Astrocyte (in vitro differentiated cells and primary cell): Measurements from ENCODE around the gene SLC36A3. TPM values are rescaled to one million over a fixed set of nuclear protein-coding genes. Genes with fewer than 3 reads are reported as not detected.

ENCODE experiments used
- DNase-seq: peaks from one replicate; pipeline ENCODE4 v3.0.0-alpha.2; 2010; ENCODE audit warnings: low read depth
- FAIRE-seq: peaks from 2 replicates; lab custom pipeline; 2011; peaks lifted over from hg19 to GRCh38; lab: Jason Lieb, UNC
- H2AFZ ChIP-seq: 2 replicates; pipeline ENCODE4 v1.6.0; 2012; ENCODE audit warnings: low read depth, low read length, inconsistent platforms
- H3K27ac ChIP-seq: 2 replicates; pipeline ENCODE4 v1.5.1; 2011; ENCODE audit warnings: low read depth, low read length, inconsistent platforms
- H3K27me3 ChIP-seq: 2 replicates; pipeline ENCODE4 v1.6.0; 2011; ENCODE audit warnings: low read length, inconsistent platforms; ENCODE audit not compliant: insufficient read depth
- H3K36me3 ChIP-seq: 2 replicates; pipeline ENCODE4 v1.5.1; 2011; ENCODE audit warnings: low read length, inconsistent platforms; ENCODE audit not compliant: insufficient read depth
- H3K4me1 ChIP-seq: 2 replicates; pipeline ENCODE4 v1.5.1; 2011; ENCODE audit warnings: low read length, inconsistent platforms; ENCODE audit not compliant: insufficient read depth
- H3K4me2 ChIP-seq: 2 replicates; pipeline ENCODE4 v1.6.0; 2012; ENCODE audit warnings: low read length, inconsistent platforms
- H3K4me3 ChIP-seq: 2 replicates; pipeline ENCODE4 v1.5.1; 2011; ENCODE audit warnings: low read depth, mild to moderate bottlenecking, low read length, inconsistent platforms; ENCODE audit not compliant: insufficient read depth
- H3K79me2 ChIP-seq: 2 replicates; pipeline ENCODE4 v1.6.0; 2012; ENCODE audit warnings: mild to moderate bottlenecking, low read length, inconsistent platforms; ENCODE audit not compliant: insufficient read depth
- H3K9ac ChIP-seq: 2 replicates; pipeline ENCODE4 v1.6.0; 2012; ENCODE audit warnings: mild to moderate bottlenecking, low read length, inconsistent platforms
- H3K9me3 ChIP-seq: 2 replicates; pipeline ENCODE4 v1.5.1; 2012; ENCODE audit warnings: low read depth, mild to moderate bottlenecking, low read length, inconsistent platforms; ENCODE audit not compliant: insufficient read depth
- H4K20me1 ChIP-seq: 2 replicates; pipeline ENCODE4 v1.6.0; 2012; ENCODE audit warnings: low read length, inconsistent platforms; ENCODE audit not compliant: insufficient read depth
- H3K27ac Mint-ChIP-seq: one replicate; pipeline ENCODE4 v1.8.0; 2021; ENCODE audit warnings: mild to moderate bottlenecking, mixed read lengths; ENCODE audit not compliant: unreplicated experiment
- H3K27me3 Mint-ChIP-seq: one replicate; pipeline ENCODE4 v1.8.0; 2021; ENCODE audit warnings: low read depth, mixed read lengths; ENCODE audit not compliant: unreplicated experiment
- H3K36me3 Mint-ChIP-seq: one replicate; pipeline ENCODE4 v1.8.0; 2021; ENCODE audit warnings: low read depth, mixed read lengths; ENCODE audit not compliant: unreplicated experiment
- H3K4me1 Mint-ChIP-seq: one replicate; pipeline ENCODE4 v1.8.0; 2021; ENCODE audit warnings: low read depth, mixed read lengths; ENCODE audit not compliant: unreplicated experiment
- H3K4me3 Mint-ChIP-seq: one replicate; pipeline ENCODE4 v1.8.0; 2021; ENCODE audit warnings: mild to moderate bottlenecking, moderate library complexity, mixed read lengths; ENCODE audit not compliant: unreplicated experiment
- H3K9me3 Mint-ChIP-seq: one replicate; pipeline ENCODE4 v1.8.0; 2021; ENCODE audit warnings: mild to moderate bottlenecking, mixed read lengths; ENCODE audit not compliant: unreplicated experiment
- EZH2 ChIP-seq: IDR thresholded peaks from 2 replicates; pipeline ENCODE4 v1.6.1; 2012; ENCODE audit warnings: mild to moderate bottlenecking, low read length, inconsistent platforms; ENCODE audit not compliant: insufficient read depth
- total RNA-seq: library from RNA; stranded (reverse); gene quantifications from 2 replicates; pipeline ENCODE4 v1.2.1, GENCODE V29; 2021
- TF ChIP-seq, protein P1 (sequence below): IDR thresholded peaks from 2 replicates; pipeline ENCODE4 v1.5.1; 2011; ENCODE audit warnings: low read depth, mild to moderate bottlenecking, inconsistent platforms, low read length, moderate library complexity; ENCODE audit not compliant: insufficient read depth

SLC36A3 gene
- total RNA-seq, 1 donor from 2014 or later: not detected

DNA sequence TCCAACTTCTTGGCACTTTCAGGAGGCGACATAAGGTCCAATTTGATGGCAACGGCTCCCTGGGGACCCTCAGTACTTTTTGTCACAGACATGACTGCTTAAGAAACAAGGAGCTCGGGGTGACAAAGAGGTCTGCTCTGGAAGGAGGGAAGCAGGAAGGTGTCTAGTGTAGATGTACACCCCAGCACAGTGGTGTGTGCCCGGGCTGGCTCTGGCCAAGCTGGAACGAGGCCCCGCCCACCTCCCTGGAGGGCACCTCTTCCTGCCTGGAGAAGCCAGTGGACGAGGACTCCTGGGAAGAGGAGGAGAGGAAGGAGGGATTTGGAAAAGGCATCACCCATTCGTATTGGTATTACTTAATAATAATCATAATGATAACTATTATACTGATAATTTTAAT is 43.8 kb upstream of the SLC36A3 start, which contains the start of gene SLC36A2:
Gene SLC36A2 (minus strand): TSS at position 191 of the 400 bp plus-strand sequence. CDS start 99 bp downstream, at position 92.
- H3K9ac ChIP-seq: no peak within 1 kb of the TSS
- Mint-ChIP-seq H3K4me1 (no peaks in the 10 kb centered on the region), H3K27me3 (peaks cover 38% of the 10 kb centered on the region), H3K9me3 (peaks cover 5% of the 10 kb centered on the region), H3K36me3 (no peaks in the 10 kb centered on the region), H3K27ac (no peak within 1 kb of the TSS), H3K4me3 (no peak within 1 kb of the TSS)
- no peak within 1 kb of the TSS for H3K4me2 ChIP-seq
- H3K27ac ChIP-seq: no peak within 1 kb of the TSS
- TF ChIP-seq EZH2: no peak
- TF ChIP-seq, protein P1, sequence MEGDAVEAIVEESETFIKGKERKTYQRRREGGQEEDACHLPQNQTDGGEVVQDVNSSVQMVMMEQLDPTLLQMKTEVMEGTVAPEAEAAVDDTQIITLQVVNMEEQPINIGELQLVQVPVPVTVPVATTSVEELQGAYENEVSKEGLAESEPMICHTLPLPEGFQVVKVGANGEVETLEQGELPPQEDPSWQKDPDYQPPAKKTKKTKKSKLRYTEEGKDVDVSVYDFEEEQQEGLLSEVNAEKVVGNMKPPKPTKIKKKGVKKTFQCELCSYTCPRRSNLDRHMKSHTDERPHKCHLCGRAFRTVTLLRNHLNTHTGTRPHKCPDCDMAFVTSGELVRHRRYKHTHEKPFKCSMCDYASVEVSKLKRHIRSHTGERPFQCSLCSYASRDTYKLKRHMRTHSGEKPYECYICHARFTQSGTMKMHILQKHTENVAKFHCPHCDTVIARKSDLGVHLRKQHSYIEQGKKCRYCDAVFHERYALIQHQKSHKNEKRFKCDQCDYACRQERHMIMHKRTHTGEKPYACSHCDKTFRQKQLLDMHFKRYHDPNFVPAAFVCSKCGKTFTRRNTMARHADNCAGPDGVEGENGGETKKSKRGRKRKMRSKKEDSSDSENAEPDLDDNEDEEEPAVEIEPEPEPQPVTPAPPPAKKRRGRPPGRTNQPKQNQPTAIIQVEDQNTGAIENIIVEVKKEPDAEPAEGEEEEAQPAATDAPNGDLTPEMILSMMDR: no peak
- no peaks in the 10 kb centered on the region for H3K36me3 ChIP-seq
- peaks cover 11% of the 10 kb centered on the region for H3K27me3 ChIP-seq
- no peak within 1 kb of the TSS for H3K4me3 ChIP-seq
- H3K4me1 ChIP-seq: no peaks in the 10 kb centered on the region
- no peak within 1 kb of the TSS for H2AFZ ChIP-seq
- no peak for DNase-seq
- FAIRE-seq: no peak
- H3K79me2 ChIP-seq: no peaks in the 10 kb centered on the region
- H4K20me1 ChIP-seq: no peaks in the 10 kb centered on the region
- no peaks in the 10 kb centered on the region for H3K9me3 ChIP-seq

- no peak overlapping the region for H3K9ac ChIP-seq
- H3K36me3 ChIP-seq: no peaks in the 10 kb centered on the region
- no peaks in the 10 kb centered on the region for H3K4me1 Mint-ChIP-seq
- no peaks in the 10 kb centered on the region for H4K20me1 ChIP-seq
- no peak for FAIRE-seq
- H3K27ac Mint-ChIP-seq: no peak overlapping the region
- H2AFZ ChIP-seq: no peak overlapping the region
- H3K4me3 Mint-ChIP-seq: no peak overlapping the region
- H3K9me3 ChIP-seq: no peaks in the 10 kb centered on the region
- no peak overlapping the region for H3K4me3 ChIP-seq
- no peak overlapping the region for H3K4me2 ChIP-seq
- H3K27me3 Mint-ChIP-seq: peaks cover 49% of the 10 kb centered on the region
- DNase-seq: peak; percentile 10
- H3K27me3 ChIP-seq: peaks cover 9% of the 10 kb centered on the region
- peaks cover 7% of the 10 kb centered on the region for H3K9me3 Mint-ChIP-seq
- no peaks in the 10 kb centered on the region for H3K79me2 ChIP-seq
- no peak overlapping the region for H3K27ac ChIP-seq
- no peaks in the 10 kb centered on the region for H3K4me1 ChIP-seq
- TF ChIP-seq, protein P1: no peak
- no peak for TF ChIP-seq EZH2
- no peaks in the 10 kb centered on the region for H3K36me3 Mint-ChIP-seq
These were observed 42.4 kb upstream of the SLC36A3 start for GRCh38 chr5:151345808-151346478.

DNA sequence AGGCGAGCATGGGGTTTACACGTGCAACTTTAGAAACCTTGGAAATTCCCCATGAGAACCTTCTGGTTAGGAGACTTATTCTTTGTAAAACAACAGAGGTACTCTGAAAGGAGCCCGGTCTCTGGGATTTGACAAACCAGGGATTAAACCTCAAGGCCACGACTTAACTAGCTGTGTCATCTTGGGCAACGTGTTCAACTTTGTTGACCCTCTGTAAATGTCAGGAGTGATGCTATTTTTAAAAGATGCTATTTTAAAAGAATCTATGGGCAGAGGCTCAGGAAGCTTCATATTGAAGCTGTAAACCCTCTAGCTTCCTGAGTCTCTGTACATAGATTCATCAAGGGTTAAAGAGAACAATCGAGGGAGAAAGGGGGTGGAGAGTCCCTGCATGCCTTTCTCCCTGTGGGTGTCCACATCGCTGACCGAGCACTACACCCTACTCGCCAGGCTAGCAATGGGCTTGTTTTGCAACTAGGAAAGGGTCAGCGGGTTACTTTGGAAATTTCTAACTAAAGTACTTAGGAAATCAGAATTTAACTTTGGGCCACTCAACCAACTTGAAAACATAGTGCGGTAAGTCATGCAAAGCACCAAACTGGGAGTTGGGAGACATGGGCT is 41.7 kb upstream of the SLC36A3 start:
- H3K9ac ChIP-seq: no peak overlapping the region
- DNase-seq (no peak), FAIRE-seq (no peak)
- no peak overlapping the region for H3K4me2 ChIP-seq
- peaks cover 52% of the 10 kb centered on the region for H3K27me3 Mint-ChIP-seq
- H3K27ac Mint-ChIP-seq: no peak overlapping the region
- H3K4me1 Mint-ChIP-seq: no peaks in the 10 kb centered on the region
- no peak overlapping the region for H3K4me3 ChIP-seq
- H2AFZ ChIP-seq: no peak overlapping the region
- H4K20me1 ChIP-seq: no peaks in the 10 kb centered on the region
- H3K9me3 ChIP-seq: no peaks in the 10 kb centered on the region
- H3K9me3 Mint-ChIP-seq: peaks cover 7% of the 10 kb centered on the region
- no peaks in the 10 kb centered on the region for H3K36me3 Mint-ChIP-seq
- H3K4me3 Mint-ChIP-seq: no peak overlapping the region
- H3K79me2 ChIP-seq: no peaks in the 10 kb centered on the region
- peaks cover 9% of the 10 kb centered on the region for H3K27me3 ChIP-seq
- H3K36me3 ChIP-seq: no peaks in the 10 kb centered on the region
- TF ChIP-seq EZH2: no peak
- TF ChIP-seq, protein P1: no peak
- no peaks in the 10 kb centered on the region for H3K4me1 ChIP-seq
- H3K27ac ChIP-seq: no peak overlapping the region
